ENCODE results near the gene SLC23A2. TPM values are rescaled to one million over a fixed set of nuclear protein-coding genes. Genes with fewer than 3 reads are reported as not detected.
A peak's percentile ranks its signal among the peaks of the same experiment; 100 is the strongest.

The SLC23A2 gene
- total RNA-seq, 1 experiment from 2014 or later = 10.1 TPM

DNA sequence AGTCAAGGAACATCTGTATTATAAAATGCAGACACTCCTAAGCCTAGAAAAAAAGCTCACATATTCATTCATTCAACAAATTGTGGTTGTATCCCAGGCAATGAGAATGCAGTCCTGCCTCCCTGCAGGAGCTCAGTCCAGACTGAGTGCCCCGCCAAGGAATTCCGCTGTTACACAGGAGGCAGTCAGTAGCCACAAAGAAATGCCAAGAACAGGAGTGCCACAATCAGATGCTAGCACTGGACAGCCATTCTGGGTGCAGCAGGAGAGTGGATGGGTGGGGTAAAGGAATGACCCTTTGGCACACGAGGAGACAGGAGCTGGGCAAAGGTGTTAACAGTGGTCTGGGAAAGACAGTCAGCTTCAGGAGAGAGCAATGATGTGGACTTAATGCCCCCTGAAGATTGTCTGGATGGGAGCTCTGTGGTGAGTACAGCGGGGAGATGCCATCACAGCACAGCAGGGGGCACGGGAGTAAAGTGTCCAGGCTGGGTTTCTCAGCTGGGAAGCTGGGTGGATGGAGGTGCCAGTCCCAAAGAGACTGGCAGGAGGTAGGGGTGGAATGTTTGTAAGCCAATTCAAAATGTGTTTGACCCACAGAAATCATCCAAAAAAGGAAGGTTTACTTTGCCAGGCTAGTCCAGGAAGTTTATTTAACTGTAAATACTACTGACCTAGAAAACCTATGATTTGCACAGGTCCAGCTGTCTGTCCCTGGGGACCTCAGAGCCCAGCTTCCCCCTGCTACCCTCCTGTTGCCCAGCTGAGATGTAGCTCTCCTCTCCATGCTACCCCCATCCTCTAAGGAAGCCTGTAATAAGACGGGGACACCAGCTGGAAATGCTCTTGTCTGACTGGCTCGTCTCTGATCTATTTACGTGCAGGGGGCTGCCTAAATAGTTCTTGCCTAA, 84.1 kb downstream of the SLC23A2 start:
- in situ Hi-C loops (cut with HindIII; ENCODE audit: low sequenced_read_pairs) = no loop called here
- DNase-seq (ENCODE audit: low spot score) = peak; percentile 77

DNA sequence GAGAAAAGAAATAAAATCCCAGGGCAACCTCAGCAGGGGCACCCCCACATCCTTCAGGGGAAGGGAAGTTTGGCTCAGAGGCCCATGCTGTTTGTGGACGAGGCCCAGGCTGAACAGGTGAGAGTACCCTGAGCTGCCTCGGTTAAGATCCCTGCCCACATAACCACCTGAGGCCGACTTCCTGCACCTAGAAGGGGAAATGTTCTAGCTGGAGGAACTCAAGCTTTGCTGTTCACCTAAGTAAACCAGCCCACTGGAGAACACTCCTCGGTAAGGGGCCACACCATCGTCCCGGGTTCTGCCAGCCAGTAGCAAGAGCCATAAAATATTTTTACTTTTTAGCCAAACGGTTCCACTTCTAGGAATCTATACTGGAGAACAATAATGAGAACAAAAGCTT, 88.2 kb downstream of the SLC23A2 start:
- in situ Hi-C loops (cut with HindIII; ENCODE audit: low sequenced_read_pairs) = no loop called here
- no peak for DNase-seq (ENCODE audit: low spot score)

DNA sequence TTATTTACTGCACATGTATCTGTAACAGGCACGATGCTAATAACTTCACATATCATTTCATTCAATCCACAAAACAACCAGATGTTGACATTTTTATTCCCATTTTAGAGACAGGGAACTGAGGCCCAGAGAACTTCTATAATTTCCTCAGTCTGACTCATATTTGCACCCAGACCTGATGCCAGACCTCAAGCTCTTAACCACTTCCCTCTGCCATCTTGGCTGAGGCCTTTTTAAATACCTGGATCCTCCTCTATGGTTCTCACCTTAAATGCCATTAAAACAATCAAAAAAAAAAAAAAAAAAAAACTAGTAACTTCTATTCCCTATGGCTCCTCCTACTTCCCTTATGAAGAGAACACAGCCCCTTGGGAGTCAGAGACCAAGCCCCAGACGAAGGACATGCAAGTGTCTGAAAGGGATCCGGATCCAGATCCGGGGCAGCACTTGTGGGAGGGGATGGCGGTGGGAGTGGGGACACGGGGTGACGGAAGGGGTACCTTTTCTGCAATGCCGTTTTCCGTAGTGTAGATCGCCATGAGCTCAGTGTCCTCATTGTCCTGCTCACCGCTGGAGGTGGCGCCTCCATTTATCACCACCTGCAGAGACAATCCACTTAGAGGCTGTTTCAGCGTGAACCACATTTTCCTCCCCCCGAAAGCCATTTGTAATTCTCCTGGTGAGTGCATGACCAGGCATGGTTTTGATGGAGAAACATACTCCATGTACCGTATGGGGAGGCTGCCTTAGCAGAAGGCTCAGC, 88.7 kb downstream of the SLC23A2 start:
- in situ Hi-C loops (cut with HindIII; ENCODE audit: low sequenced_read_pairs) = no loop called here

DNA sequence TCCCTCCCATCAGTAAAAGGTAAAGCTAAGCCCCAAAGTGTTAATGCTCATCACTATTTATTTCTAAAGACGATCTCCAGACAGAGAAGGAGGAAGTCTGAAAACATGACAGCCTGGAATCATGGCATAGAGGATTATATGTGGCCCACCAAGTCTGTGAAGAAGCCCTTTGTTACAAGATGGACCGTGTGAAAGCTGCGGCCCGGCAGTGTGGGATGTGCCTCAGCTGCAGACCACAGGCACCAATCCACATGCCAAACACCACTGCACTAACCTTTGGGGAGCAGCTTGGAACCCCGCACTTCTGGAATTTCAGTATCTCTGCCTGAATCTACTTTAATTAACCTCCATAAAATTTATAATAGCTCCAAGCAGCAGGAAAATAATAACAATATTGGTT, 90.4 kb downstream of the SLC23A2 start:
- DNase-seq (ENCODE audit: low spot score) = no peak
- in situ Hi-C loops (cut with HindIII; ENCODE audit: low sequenced_read_pairs) = no loop called here

More for the DNA sequence above, 88.7 kb downstream of the SLC23A2 start:
- DNase-seq (ENCODE audit: low spot score) = no peak

DNA sequence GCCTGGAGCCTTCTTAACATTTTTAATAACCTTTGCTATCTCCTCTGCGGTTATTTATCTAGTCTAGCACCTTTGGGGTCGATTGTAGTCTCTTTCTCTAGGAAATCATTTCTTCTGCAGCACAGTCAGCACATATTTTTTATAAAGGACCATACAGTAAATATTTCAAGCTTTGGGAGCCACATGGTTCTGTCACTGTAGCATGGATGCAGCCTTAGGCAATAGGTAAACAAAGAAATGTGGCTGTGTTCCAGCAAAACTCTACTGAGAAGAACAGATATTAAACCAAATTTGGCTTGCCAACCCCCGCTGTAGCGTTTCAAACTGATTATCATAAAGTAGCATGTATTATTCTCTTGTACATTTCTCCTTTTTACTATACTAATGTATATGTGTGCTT, 95.7 kb downstream of the SLC23A2 start:
- in situ Hi-C loops (cut with HindIII; ENCODE audit: low sequenced_read_pairs) = no loop called here
- DNase-seq (ENCODE audit: low spot score) = no peak

DNA sequence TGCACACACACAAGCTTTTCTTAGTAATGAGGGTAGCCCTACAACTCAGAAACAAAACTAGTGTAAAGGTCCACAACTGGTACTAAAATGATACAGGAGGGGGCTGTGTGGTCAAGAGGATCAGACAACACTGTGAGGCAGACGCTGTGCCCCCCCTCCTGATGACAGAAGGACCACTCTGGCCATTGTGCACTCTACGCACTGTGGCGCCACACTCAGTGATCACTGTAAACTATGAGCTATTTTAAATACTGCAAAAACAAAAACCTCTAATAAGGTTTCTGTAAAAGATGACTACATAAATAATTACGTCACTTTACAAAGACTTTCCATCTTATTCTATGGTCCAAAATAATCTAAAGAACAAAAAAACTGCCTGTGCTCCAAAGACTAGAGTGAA, 96.1 kb downstream of the SLC23A2 start:
- DNase-seq (ENCODE audit: low spot score) = no peak
- in situ Hi-C loops (cut with HindIII; ENCODE audit: low sequenced_read_pairs) = no loop called here

DNA sequence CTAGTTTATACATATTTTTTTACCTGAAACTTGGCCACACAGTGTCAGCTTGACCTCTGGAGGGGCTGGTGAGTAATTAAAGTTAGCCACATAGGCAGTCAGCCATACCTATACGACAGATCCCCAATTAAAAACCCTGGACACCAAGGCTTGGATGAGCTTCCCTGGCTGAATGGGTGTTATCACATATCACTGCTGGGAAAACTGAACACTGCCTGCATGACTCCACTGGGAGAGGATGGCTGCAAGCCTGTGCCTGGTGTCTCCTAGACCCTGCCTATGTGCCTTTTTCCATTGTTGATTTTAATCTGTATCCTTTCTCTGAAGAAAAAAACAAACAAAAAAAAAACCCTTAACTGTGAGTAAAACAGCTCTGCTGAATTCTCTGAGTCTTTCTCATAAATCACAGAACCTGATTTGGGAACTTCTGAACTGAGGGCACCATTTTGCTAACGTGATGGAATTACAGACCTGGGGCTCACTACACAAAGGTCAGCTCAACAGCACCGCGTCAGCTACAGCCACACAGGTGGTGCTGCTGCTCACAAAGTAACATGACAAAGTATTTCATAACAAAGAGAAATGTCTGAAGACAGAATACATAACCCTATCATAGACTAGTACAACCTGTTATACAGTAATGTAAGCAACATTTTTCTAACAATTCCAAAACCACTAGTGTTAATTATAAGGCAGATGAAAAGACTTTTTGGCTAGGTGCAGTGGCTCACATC, 97.0 kb downstream of the SLC23A2 start:
- no peak for DNase-seq (ENCODE audit: low spot score)
- in situ Hi-C loops (cut with HindIII; ENCODE audit: low sequenced_read_pairs) = no loop called here

DNA sequence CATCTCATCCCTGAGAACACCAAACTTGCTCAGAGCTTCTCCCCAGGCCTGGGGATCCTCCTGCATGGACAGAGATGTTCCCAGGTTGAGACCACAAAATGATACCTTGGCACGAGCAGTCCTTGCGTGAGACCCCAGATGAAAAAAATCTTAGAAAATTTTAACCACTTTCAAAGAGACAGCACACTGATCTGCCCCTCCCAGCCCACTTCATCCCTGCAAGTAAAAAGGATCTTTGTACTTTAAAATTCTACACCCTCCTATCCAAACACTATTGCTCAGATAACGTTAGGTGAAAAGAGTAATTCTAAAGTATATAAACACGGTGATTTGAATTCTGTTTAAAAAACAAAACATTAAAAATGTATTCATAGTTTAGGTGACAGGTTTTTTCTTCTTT, 98.5 kb downstream of the SLC23A2 start:
- in situ Hi-C loops (cut with HindIII; ENCODE audit: low sequenced_read_pairs) = no loop called here
- DNase-seq (ENCODE audit: low spot score) = no peak

DNA sequence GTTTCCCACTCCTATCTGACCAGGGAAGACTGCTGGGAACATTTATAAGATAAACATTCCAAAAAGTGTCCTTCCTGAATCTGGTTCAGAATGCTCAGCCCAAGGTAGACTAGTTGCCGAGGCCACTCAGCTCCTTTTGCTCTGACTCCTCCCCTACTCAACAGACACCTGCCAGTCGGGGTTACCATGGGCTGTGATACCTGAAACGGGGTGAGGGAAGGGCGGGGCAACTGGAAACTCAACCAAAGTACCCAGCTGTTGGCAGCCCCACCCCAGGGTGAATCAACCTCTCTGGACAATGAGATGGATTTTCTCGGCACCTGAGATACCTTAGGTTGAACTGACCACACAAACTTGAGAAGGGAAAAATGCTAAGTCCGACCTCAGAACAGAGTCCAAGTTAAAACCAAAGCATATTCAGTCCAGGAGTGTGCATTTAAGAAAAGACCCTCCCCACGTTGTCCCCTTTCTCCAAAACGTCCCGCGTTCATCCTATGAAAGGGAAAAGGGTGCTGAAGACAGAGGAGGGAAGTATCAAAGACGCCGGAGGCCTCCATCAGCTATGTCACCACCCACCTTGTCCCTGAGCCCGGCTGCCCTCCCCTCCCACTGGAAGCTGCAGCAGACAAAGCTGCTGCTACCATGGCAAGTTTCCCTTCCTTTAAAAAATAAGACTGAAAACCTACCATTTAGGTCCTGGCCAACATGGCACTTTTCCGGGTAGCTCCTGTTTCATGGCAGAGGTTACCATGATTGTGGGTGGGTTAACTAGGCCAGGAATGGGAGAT, 100.1 kb downstream of the SLC23A2 start:
- in situ Hi-C loops (cut with HindIII; ENCODE audit: low sequenced_read_pairs) = no loop called here

DNA sequence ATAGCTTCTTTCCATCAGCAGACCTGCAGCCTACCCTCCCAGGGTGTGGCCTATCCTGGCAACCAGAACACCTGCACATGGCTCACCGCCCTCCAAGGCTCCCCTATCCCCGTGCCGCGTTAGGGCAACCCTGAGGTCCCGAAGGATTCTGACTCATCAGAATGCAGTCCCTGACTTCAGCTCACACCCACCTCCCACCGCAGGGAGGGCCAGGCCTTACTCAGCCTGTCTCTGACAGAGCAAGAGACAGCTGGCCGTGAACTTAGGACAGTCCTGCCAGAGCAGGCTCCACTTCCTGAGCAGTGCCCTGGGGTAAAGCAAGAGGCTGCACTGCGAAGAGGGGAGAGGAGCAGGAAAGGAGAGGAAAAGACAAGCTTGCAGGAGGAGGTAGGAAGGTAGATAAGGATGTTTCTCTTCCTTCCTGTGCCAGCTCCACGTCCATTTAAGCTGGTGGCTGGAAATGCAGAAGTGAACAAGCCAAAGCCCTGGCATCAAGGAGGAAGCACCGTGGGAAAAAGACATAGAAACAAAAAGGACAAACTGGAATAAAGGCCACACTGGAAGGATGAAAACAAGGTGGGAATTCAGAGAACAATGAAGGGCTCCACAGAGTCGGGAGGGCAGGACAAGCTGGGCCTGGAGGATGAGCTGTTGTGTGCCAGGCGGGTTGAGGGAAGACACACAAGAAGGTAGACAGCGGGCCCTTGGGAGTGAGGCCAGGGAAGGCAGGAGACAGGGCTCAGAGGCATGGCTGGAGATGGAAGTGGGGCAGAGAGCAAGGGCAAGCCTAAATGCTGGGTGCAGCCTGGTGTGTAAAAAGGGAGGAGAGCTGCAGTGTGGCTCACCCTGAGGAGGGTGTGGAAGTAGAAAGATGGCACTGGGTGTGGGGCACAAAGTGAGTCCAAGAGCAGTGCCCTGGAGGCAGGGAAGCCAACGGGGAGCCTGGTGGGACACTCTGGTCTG, 102.7 kb downstream of the SLC23A2 start:
- in situ Hi-C loops (cut with HindIII; ENCODE audit: low sequenced_read_pairs) = no loop called here
- DNase-seq (ENCODE audit: low spot score) = no peak

More for the DNA sequence above, 100.1 kb downstream of the SLC23A2 start:
- DNase-seq (ENCODE audit: low spot score) = no peak

DNA sequence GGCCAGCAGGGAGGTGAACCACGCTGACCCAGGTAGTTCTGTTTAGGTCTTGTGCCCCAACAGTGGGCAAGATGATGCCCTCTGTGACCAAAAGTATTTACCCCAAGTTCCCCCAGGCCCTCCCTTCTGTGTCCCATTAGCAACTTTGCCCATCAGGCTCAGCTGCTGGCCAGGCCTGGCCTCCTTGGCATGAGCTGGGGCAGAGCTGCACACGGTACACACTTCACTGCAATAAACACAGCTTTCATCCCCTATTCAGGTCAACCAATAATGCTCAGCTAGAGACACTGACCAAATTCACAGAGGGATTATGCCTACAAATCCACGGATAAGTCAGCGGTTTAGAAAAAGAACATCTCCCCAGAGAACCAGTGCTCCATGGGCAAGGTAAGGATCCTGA, 103.7 kb downstream of the SLC23A2 start:
- in situ Hi-C loops (cut with HindIII; ENCODE audit: low sequenced_read_pairs) = no loop called here

DNA sequence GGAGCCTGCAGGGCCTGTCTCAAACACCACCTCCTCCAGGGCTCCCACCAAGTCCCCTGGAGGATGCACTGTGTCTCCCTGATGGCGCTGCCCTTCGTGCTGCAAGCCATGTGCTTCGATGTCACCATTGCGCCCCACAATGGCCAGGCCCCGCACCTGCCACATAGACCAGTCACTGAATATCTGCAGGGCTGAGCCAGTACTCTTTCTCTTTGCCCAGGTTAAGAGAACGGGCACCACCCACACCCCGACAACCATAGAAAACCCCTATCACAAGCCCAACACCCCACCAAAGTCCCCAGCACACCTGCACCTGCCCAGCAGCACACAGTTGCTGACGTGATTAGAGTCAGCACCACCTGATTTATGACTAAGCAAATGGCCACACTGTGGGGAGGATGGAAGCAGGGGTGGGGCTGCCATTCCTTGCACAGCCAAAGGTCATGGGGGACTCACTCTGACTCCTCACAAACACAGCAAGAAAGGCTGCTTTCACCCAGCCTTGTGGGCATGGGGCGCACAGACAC, 104.3 kb downstream of the SLC23A2 start:
- DNase-seq (ENCODE audit: low spot score) = no peak
- in situ Hi-C loops (cut with HindIII; ENCODE audit: low sequenced_read_pairs) = no loop called here

More for the DNA sequence above, 103.7 kb downstream of the SLC23A2 start:
- DNase-seq (ENCODE audit: low spot score) = peak; percentile 58

DNA sequence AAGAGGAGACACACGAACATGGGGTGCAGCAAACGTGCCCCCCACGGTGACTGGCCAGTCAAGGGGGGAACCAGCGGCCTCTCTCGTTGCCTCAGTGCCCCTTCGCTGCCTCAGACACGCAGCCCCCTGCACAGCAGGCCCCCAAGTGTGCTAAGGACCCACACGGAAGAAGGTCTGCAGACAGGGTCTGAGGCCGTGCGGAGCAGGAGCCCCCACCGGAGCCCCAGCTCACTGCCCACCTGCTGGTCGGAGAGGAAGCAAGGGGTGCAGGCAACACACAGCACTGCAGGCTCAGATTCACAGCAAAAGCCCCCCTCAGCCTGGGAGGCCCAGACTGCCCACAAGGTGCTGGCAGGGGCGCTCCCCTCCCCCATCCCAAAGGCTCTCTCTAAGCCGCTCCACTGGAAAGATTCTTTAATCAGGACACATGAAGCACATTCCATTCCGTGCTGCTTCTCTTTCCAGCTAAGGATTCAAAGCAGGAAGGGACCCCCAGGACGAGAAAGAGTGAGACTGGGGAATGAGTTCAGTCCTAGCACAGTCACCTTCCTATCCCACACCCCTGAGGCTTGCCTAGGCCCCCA, 105.1 kb downstream of the SLC23A2 start:
- in situ Hi-C loops (cut with HindIII; ENCODE audit: low sequenced_read_pairs) = no loop called here
- DNase-seq (ENCODE audit: low spot score) = no peak

DNA sequence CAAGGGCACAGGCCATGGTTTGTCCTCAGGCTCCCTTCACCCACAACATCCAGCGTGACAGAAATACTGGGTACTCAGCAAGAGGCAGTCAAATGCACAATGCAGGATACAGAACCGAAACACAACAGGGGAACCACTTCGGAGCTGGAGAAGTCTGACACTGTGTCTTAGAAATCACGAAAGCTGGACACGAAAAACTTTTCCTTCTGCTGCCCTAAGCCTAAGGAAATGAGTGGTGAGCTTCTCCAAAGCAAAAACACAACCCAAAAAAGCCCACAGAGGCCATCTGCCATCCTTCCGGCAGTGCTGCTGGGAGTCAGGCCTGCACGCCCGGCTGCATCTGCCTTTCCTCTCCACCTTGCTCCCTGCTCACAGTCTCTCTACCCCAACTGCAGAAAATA, 106.3 kb downstream of the SLC23A2 start:
- in situ Hi-C loops (cut with HindIII; ENCODE audit: low sequenced_read_pairs) = no loop called here
- peak; percentile 94 for DNase-seq (ENCODE audit: low spot score)

DNA sequence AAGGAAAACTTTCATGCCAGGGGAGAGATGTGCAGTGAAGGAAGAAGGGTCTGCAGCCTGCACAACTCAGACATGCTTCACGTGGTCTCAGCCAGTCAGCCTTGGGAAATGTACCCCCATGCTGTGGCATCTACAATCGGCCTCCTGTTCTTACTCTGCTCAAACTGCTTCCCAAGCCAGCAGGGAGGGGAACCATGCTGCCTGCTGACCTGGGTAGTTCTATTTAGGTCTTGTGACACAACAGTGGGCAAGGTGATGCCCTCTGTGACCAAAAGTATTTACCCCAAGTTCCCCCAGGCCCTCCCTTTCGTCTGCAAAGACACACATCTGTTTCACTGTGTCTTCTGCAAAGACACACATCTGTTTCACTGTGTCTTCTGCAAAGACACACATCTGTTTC, 106.9 kb downstream of the SLC23A2 start:
- in situ Hi-C loops (cut with HindIII; ENCODE audit: low sequenced_read_pairs) = no loop called here
- peak; percentile 37 for DNase-seq (ENCODE audit: low spot score)

DNA sequence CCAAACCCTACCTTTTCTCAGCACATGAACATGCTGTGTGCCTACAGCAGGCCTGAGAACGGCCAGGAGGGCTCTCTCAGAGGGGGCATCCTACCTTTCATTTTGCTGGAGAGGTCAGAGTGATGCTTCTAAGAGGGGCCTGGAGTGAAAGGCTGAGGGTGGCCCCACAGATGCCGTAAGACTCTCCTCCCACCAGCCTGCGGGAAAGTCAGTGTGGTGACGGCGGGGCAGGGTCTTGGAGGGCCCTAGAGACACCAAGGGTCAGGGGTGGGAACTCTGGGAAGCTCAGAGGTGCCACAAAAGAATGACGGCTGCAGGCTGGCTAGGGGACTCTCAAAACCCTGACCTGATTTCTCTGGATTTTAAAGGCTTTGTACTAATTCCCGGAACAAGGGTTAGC, 107.6 kb downstream of the SLC23A2 start:
- in situ Hi-C loops (cut with HindIII; ENCODE audit: low sequenced_read_pairs) = no loop called here
- no peak for DNase-seq (ENCODE audit: low spot score)

DNA sequence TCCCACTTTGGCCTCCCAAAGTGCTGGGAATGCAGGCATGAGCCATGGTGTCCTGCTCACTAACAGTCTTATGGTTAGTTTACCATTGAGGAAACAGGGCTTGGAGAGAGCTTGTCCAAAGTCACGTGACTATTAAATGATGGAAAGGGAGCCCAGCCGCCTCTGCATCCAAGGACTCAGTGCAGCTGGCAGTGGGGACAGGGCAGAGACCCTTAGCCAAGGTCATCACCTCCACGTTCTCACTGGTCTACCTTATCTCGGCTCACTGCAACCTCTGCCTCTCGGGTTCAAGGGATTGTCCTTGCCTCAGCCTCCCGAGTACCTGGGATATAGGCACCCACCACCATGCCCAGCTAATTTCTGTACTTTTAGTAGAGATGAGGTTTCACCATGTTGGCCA, 109.3 kb downstream of the SLC23A2 start:
- in situ Hi-C loops (cut with HindIII; ENCODE audit: low sequenced_read_pairs) = no loop called here
- no peak for DNase-seq (ENCODE audit: low spot score)
